Endometrium (tissue), 2 donors: ENCODE results near the gene PIK3CA.
A peak's percentile ranks its signal among the peaks of the same experiment; 100 is the strongest.
"Not testable (repeated sequence)": the region's sequence is repeated elsewhere in the genome, so short reads cannot be mapped to it uniquely, and the experiment has no call there.

ENCODE experiments used
- FAIRE-seq: peaks from 2 replicates; lab custom pipeline; 2012; peaks lifted over from hg19 to GRCh38; lab: Jason Lieb, UNC
- donor health status: control.
- donor health status: control.

The PIK3CA gene

GRCh38 chr3:179147873-179148615 is at the start of gene PIK3CA:
TSS of gene PIK3CA (plus strand) at chr3:179148357. CDS start at chr3:179198826, 50,469 bp downstream.
- FAIRE-seq: no peak

- FAIRE-seq: no peak
Observed at GRCh38 chr3:179098388-179099077, 49.6 kb upstream of the PIK3CA start.

- no peak for FAIRE-seq
Observed at GRCh38 chr3:179100652-179101051, 47.5 kb upstream of the PIK3CA start.

- no peak for FAIRE-seq
Observed at GRCh38 chr3:179105881-179106280, 42.3 kb upstream of the PIK3CA start.

GRCh38 chr3:179107617-179108016 is 40.5 kb upstream of the PIK3CA start:
- FAIRE-seq: no peak

GRCh38 chr3:179108086-179108485 is 40.1 kb upstream of the PIK3CA start:
- no peak for FAIRE-seq

GRCh38 chr3:179113903-179114302 is 34.3 kb upstream of the PIK3CA start:
- FAIRE-seq: no peak

GRCh38 chr3:179115444-179115843 is 32.7 kb upstream of the PIK3CA start:
- not testable (repeated sequence) for FAIRE-seq

- FAIRE-seq: no peak
Observed at GRCh38 chr3:179116816-179117215, 31.3 kb upstream of the PIK3CA start.

GRCh38 chr3:179132191-179132890 is 15.8 kb upstream of the PIK3CA start:
- FAIRE-seq: not testable (repeated sequence)

- FAIRE-seq: no peak
Observed at GRCh38 chr3:179133575-179133974, 14.6 kb upstream of the PIK3CA start.

GRCh38 chr3:179136195-179136594 is 12.0 kb upstream of the PIK3CA start:
- no peak for FAIRE-seq

- FAIRE-seq: no peak
Observed at GRCh38 chr3:179141890-179142289, 6.3 kb upstream of the PIK3CA start.

- peak; percentile 33 for FAIRE-seq
Observed at GRCh38 chr3:179146911-179147513, 1.1 kb upstream of the PIK3CA start.

GRCh38 chr3:179147514-179147872 is 664 bp upstream of the PIK3CA start:
- FAIRE-seq: no peak

- FAIRE-seq: no peak
Observed at GRCh38 chr3:179148616-179149405, 654 bp downstream of the PIK3CA start.

GRCh38 chr3:179149406-179149867 is 1.3 kb downstream of the PIK3CA start:
- no peak for FAIRE-seq

- FAIRE-seq: no peak
Observed at GRCh38 chr3:179149951-179150350, 1.8 kb downstream of the PIK3CA start.

GRCh38 chr3:179150610-179151009 is 2.5 kb downstream of the PIK3CA start:
- FAIRE-seq: no peak

GRCh38 chr3:179151474-179151873 is 3.3 kb downstream of the PIK3CA start:
- no peak for FAIRE-seq

GRCh38 chr3:179156170-179156569 is 8.0 kb downstream of the PIK3CA start:
- FAIRE-seq: no peak

- no peak for FAIRE-seq
Observed at GRCh38 chr3:179156775-179157174, 8.6 kb downstream of the PIK3CA start.
